GM23338 (cell line): ENCODE measurements around the gene FAM171A2. TPM values are rescaled to one million over a fixed set of nuclear protein-coding genes. Genes with fewer than 3 reads are reported as not detected.

Experiments used
- ATAC-seq: fragments of 200-7000 bp; cut with Tn5 transposase; 3 replicates; pipeline ENCODE4 v1.9.1; 2020
- DNase-seq: peaks from one replicate; pipeline ENCODE4 v3.0.0-alpha.2; 2015; ENCODE audit warnings: low spot score
- H2AFZ ChIP-seq: fragments of 200-600 bp; sonication (generic); 2 replicates; pipeline ENCODE4 v1.8.0; 2016; ENCODE audit warnings: antibody characterized with exemption, mild to moderate bottlenecking, moderate library complexity
- H3F3A ChIP-seq: fragments of 200-600 bp; sonication (generic); replicated peaks from 2 replicates; pipeline ENCODE4 v1.8.0; 2017; ENCODE audit warnings: antibody characterized with exemption, mixed run types, low read depth
- H3K27ac ChIP-seq: fragments of 200-600 bp; sonication (generic); 2 replicates; pipeline ENCODE4 v1.6.1; 2016; ENCODE audit warnings: low read depth
- H3K27me3 ChIP-seq: fragments of 200-600 bp; sonication (generic); 2 replicates; pipeline ENCODE4 v1.8.0; 2016; ENCODE audit warnings: mild to moderate bottlenecking, mixed run types, moderate library complexity; ENCODE audit not compliant: insufficient read depth
- H3K36me3 ChIP-seq: fragments of 200-600 bp; sonication (generic); 2 replicates; pipeline ENCODE4 v1.8.0; 2016; ENCODE audit warnings: mild to moderate bottlenecking; ENCODE audit not compliant: insufficient read depth
- H3K4me1 ChIP-seq: fragments of 200-600 bp; sonication (generic); 2 replicates; pipeline ENCODE4 v1.8.0; 2016; ENCODE audit warnings: mild to moderate bottlenecking, moderate library complexity; ENCODE audit not compliant: insufficient read depth
- H3K4me2 ChIP-seq: fragments of 200-600 bp; sonication (generic); 2 replicates; pipeline ENCODE4 v1.7.1; 2017; ENCODE audit warnings: mixed run types
- H3K4me3 ChIP-seq: fragments of 200-600 bp; sonication (generic); 2 replicates; pipeline ENCODE4 v1.6.1; 2016; ENCODE audit warnings: mixed run types
- H3K79me2 ChIP-seq: fragments of 200-600 bp; sonication (generic); replicated peaks from 2 replicates; pipeline ENCODE4 v1.8.0; 2017; ENCODE audit warnings: mild to moderate bottlenecking; ENCODE audit not compliant: insufficient read depth
- H3K9me2 ChIP-seq: fragments of 200-600 bp; sonication (generic); 2 replicates; pipeline ENCODE4 v1.8.0; 2017; ENCODE audit not compliant: insufficient read depth
- H4K20me1 ChIP-seq: fragments of 200-600 bp; sonication (generic); replicated peaks from 2 replicates; pipeline ENCODE4 v1.8.0; 2017; ENCODE audit warnings: mild to moderate bottlenecking; ENCODE audit not compliant: insufficient read depth
- H3K27ac Mint-ChIP-seq: 2 replicates; pipeline ENCODE4 v1.8.0; 2020; ENCODE audit warnings: inconsistent platforms, mild to moderate bottlenecking, moderate library complexity, mixed read lengths
- H3K27me3 Mint-ChIP-seq: 3 replicates; pipeline ENCODE4 v1.8.0; 2022; ENCODE audit warnings: low read depth, mild to moderate bottlenecking, moderate library complexity, mixed read lengths, inconsistent platforms; ENCODE audit not compliant: insufficient read depth, poor library complexity
- H3K36me3 Mint-ChIP-seq: 3 replicates; pipeline ENCODE4 v1.8.0; 2021; ENCODE audit warnings: low read depth, mild to moderate bottlenecking, inconsistent platforms, moderate library complexity, mixed read lengths
- H3K4me1 Mint-ChIP-seq: 3 replicates; pipeline ENCODE4 v1.8.0; 2020; ENCODE audit warnings: mild to moderate bottlenecking, inconsistent platforms, mixed read lengths
- H3K4me3 Mint-ChIP-seq: 3 replicates; pipeline ENCODE4 v1.8.0; 2021; ENCODE audit warnings: moderate library complexity, mild to moderate bottlenecking, inconsistent platforms, mixed read lengths
- H3K9me3 Mint-ChIP-seq: 3 replicates; pipeline ENCODE4 v1.8.0; 2020; ENCODE audit warnings: moderate library complexity, mild to moderate bottlenecking, inconsistent platforms, mixed read lengths
- CREB1 ChIP-seq: fragments of 250-450 bp; sonication (Bioruptor Pico); IDR thresholded peaks from 2 replicates; pipeline ENCODE4 v1.5.0; 2020; ENCODE audit warnings: low read depth, mild to moderate bottlenecking, moderate library complexity
- CTCF ChIP-seq, 2 experiments: fragments of 200-600 bp in 1 of 2; sonication (generic) in 1 of 2; conservative IDR thresholded peaks; 2 replicates each; pipeline versions ENCODE4 v1.5.1 to v1.6.1; 2016 to 2017; ENCODE audit warnings: antibody characterized with exemption in 2 of 2, low read depth in 2 of 2, mild to moderate bottlenecking in 2 of 2, moderate library complexity in 1 of 2
- EZH2 ChIP-seq: fragments of 200-600 bp; sonication (generic); IDR thresholded peaks from one replicate; pipeline ENCODE4 v1.8.0; 2017; ENCODE audit warnings: antibody characterized with exemption, mild to moderate bottlenecking, low read depth; ENCODE audit not compliant: unreplicated experiment
- JUNB ChIP-seq: IDR thresholded peaks from one replicate; pipeline ENCODE4 v1.6.1; 2016; ENCODE audit warnings: antibody characterized with exemption; ENCODE audit not compliant: unreplicated experiment
- NANOG ChIP-seq: IDR thresholded peaks from 2 replicates; pipeline ENCODE4 v1.6.1; 2016; ENCODE audit warnings: antibody characterized with exemption, borderline replicate concordance
- POLR2AphosphoS5 ChIP-seq: IDR thresholded peaks from 2 replicates; pipeline ENCODE4 v1.6.1; 2016; ENCODE audit warnings: antibody characterized with exemption, low read depth
- STAT1 ChIP-seq: IDR thresholded peaks from one replicate; pipeline ENCODE4 v1.6.1; 2016; ENCODE audit warnings: antibody characterized with exemption; ENCODE audit not compliant: unreplicated experiment
- ZNF114 ChIP-seq: fragments of 250-450 bp; sonication (Bioruptor Pico); IDR thresholded peaks from 2 replicates; pipeline ENCODE4 v1.5.0; 2020; ENCODE audit warnings: mild to moderate bottlenecking, moderate library complexity
- polyA plus RNA-seq: library from polyadenylated mRNA; unstranded; fragments of >200 nt; fragmentation: Nextera tagmentation; extraction: Ambion mirVana; gene quantifications from 2 replicates; pipeline ENCODE4 v1.2.1, GENCODE V29; 2016
- total RNA-seq: library from RNA; depleted of rRNA; stranded (reverse); fragments of >200 nt; shearing (Covaris generic); gene quantifications from 2 replicates; pipeline ENCODE4 v1.2.3, GENCODE V29; 2014
- TF ChIP-seq, protein P1 (sequence below): IDR thresholded peaks from 2 replicates; pipeline ENCODE4 v1.6.1; 2016; ENCODE audit warnings: antibody characterized with exemption
- TF ChIP-seq, protein P2 (sequence below): fragments of 250-450 bp; sonication (Bioruptor Pico); IDR thresholded peaks from 2 replicates; pipeline ENCODE4 v1.5.0; 2020; ENCODE audit warnings: mild to moderate bottlenecking, moderate library complexity
- TF ChIP-seq, protein P3 (sequence below): IDR thresholded peaks from one replicate; pipeline ENCODE4 v1.6.1; 2018; ENCODE audit warnings: antibody characterized with exemption; ENCODE audit not compliant: unreplicated experiment

Gene FAM171A2
- total and polyA plus RNA-seq, 2 experiments from 2014 or later = 4.1 to 35.4 TPM

DNA sequence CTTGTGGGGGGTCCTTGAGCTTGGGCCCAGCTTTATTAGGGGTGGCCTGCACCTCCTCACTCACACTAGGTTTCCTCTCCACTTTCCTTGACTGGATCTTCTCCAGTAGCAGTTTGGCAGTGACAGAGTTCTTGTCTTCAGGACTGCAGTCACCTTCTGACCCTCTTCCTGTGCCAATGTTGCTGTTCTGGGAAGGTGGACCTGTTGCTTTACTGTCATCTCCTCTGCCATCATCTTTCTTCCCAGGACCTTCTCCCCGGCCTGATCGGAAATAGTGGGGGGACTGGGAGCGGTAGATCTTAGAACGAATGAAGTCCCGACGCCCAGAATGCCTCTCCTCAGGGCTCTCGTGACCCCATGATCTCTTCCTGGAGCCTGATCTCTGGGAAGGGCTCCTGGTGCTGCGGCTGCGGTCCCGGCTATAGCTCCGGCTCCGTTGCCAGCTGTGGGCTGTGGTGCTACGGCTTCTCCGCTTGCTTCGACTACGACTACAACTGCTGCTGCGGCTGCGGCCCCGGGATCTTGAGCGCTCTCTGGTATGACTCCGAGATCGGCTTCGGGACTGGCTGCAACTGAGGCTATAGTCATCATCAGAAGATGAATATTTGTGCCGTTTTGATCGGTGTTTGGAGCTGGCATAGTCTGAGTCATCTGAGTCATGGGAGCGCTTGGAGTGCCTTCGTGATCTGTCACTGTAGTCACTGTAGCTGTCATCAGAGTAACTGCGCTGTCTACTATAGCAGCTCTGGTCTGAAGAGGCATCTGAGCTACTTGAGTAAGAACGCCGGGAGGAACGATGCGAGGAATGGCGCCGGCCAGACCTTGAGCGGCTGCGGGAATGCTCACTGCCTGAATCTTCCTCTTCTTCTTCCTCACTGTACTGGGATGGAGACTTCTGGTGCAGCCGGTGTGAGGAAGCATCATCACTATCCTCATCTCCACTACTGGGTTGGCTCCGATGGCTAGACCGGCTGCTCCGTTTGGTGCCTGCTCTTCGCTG lies 35.3 kb upstream of the FAM171A2 start:
- no peak overlapping the region for H3K27ac ChIP-seq
- Mint-ChIP-seq H3K4me3 (no peak overlapping the region), H3K36me3 (peaks cover 47% of the 10 kb centered on the region), H3K4me1 (no peaks in the 10 kb centered on the region; the same call in 2 of the 3 replicates), H3K27ac (no peak overlapping the region), H3K27me3 (peaks cover 10% of the 10 kb centered on the region), H3K9me3 (no peaks in the 10 kb centered on the region)
- DNase-seq (no peak), ATAC-seq (no peak)
- no peak overlapping the region for H3K4me3 ChIP-seq
- peaks cover 13% of the 10 kb centered on the region; the same call in 1 of the 2 replicates for H3K36me3 ChIP-seq
- 0 out of 2 replicates have a peak, but pooled peaks cover 4% of the 10 kb centered on the region for H3F3A ChIP-seq
- H3K4me1 ChIP-seq = no peaks in the 10 kb centered on the region
- H3K79me2 ChIP-seq = no peaks in the 10 kb centered on the region
- TF ChIP-seq NANOG = no peak
- no peak for TF ChIP-seq POLR2AphosphoS5
- TF ChIP-seq CTCF (conservative IDR thresholded peaks at IDR 0.05; ENCODE audit: low read depth in 2 of 2) = no peak
- TF ChIP-seq, protein P1, sequence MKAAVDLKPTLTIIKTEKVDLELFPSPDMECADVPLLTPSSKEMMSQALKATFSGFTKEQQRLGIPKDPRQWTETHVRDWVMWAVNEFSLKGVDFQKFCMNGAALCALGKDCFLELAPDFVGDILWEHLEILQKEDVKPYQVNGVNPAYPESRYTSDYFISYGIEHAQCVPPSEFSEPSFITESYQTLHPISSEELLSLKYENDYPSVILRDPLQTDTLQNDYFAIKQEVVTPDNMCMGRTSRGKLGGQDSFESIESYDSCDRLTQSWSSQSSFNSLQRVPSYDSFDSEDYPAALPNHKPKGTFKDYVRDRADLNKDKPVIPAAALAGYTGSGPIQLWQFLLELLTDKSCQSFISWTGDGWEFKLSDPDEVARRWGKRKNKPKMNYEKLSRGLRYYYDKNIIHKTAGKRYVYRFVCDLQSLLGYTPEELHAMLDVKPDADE = no peak
- TF ChIP-seq CREB1 (CRISPR knock-in tag) = no peak
- TF ChIP-seq EZH2 = no peak
- TF ChIP-seq, protein P2, sequence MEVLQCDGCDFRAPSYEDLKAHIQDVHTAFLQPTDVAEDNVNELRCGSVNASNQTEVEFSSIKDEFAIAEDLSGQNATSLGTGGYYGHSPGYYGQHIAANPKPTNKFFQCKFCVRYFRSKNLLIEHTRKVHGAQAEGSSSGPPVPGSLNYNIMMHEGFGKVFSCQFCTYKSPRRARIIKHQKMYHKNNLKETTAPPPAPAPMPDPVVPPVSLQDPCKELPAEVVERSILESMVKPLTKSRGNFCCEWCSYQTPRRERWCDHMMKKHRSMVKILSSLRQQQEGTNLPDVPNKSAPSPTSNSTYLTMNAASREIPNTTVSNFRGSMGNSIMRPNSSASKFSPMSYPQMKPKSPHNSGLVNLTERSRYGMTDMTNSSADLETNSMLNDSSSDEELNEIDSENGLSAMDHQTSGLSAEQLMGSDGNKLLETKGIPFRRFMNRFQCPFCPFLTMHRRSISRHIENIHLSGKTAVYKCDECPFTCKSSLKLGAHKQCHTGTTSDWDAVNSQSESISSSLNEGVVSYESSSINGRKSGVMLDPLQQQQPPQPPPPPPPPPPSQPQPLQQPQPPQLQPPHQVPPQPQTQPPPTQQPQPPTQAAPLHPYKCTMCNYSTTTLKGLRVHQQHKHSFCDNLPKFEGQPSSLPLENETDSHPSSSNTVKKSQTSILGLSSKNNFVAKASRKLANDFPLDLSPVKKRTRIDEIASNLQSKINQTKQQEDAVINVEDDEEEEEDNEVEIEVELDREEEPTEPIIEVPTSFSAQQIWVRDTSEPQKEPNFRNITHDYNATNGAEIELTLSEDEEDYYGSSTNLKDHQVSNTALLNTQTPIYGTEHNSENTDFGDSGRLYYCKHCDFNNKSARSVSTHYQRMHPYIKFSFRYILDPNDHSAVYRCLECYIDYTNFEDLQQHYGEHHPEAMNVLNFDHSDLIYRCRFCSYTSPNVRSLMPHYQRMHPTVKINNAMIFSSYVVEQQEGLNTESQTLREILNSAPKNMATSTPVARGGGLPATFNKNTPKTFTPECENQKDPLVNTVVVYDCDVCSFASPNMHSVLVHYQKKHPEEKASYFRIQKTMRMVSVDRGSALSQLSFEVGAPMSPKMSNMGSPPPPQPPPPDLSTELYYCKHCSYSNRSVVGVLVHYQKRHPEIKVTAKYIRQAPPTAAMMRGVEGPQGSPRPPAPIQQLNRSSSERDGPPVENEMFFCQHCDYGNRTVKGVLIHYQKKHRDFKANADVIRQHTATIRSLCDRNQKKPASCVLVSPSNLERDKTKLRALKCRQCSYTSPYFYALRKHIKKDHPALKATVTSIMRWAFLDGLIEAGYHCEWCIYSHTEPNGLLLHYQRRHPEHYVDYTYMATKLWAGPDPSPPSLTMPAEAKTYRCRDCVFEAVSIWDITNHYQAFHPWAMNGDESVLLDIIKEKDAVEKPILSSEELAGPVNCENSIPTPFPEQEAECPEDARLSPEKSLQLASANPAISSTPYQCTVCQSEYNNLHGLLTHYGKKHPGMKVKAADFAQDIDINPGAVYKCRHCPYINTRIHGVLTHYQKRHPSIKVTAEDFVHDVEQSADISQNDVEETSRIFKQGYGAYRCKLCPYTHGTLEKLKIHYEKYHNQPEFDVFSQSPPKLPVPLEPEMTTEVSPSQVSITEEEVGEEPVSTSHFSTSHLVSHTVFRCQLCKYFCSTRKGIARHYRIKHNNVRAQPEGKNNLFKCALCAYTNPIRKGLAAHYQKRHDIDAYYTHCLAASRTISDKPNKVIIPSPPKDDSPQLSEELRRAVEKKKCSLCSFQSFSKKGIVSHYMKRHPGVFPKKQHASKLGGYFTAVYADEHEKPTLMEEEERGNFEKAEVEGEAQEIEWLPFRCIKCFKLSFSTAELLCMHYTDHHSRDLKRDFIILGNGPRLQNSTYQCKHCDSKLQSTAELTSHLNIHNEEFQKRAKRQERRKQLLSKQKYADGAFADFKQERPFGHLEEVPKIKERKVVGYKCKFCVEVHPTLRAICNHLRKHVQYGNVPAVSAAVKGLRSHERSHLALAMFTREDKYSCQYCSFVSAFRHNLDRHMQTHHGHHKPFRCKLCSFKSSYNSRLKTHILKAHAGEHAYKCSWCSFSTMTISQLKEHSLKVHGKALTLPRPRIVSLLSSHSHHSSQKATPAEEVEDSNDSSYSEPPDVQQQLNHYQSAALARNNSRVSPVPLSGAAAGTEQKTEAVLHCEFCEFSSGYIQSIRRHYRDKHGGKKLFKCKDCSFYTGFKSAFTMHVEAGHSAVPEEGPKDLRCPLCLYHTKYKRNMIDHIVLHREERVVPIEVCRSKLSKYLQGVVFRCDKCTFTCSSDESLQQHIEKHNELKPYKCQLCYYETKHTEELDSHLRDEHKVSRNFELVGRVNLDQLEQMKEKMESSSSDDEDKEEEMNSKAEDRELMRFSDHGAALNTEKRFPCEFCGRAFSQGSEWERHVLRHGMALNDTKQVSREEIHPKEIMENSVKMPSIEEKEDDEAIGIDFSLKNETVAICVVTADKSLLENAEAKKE (CRISPR knock-in tag) = no peak
- no peak for TF ChIP-seq ZNF114 (CRISPR knock-in tag)
- TF ChIP-seq, protein P3, sequence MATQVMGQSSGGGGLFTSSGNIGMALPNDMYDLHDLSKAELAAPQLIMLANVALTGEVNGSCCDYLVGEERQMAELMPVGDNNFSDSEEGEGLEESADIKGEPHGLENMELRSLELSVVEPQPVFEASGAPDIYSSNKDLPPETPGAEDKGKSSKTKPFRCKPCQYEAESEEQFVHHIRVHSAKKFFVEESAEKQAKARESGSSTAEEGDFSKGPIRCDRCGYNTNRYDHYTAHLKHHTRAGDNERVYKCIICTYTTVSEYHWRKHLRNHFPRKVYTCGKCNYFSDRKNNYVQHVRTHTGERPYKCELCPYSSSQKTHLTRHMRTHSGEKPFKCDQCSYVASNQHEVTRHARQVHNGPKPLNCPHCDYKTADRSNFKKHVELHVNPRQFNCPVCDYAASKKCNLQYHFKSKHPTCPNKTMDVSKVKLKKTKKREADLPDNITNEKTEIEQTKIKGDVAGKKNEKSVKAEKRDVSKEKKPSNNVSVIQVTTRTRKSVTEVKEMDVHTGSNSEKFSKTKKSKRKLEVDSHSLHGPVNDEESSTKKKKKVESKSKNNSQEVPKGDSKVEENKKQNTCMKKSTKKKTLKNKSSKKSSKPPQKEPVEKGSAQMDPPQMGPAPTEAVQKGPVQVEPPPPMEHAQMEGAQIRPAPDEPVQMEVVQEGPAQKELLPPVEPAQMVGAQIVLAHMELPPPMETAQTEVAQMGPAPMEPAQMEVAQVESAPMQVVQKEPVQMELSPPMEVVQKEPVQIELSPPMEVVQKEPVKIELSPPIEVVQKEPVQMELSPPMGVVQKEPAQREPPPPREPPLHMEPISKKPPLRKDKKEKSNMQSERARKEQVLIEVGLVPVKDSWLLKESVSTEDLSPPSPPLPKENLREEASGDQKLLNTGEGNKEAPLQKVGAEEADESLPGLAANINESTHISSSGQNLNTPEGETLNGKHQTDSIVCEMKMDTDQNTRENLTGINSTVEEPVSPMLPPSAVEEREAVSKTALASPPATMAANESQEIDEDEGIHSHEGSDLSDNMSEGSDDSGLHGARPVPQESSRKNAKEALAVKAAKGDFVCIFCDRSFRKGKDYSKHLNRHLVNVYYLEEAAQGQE = no peak
- no peak for TF ChIP-seq STAT1
- TF ChIP-seq JUNB = no peak
- peaks cover 11% of the 10 kb centered on the region; the same call in 1 of the 2 replicates for H4K20me1 ChIP-seq
- no peaks in the 10 kb centered on the region for H3K27me3 ChIP-seq
- H2AFZ ChIP-seq = no peak overlapping the region
- no peaks in the 10 kb centered on the region for H3K9me2 ChIP-seq
- H3K4me2 ChIP-seq = no peak overlapping the region
